GM23338 (cell line): ENCODE data around the gene VSTM2B. TPM values are rescaled to one million over a fixed set of nuclear protein-coding genes. Genes with fewer than 3 reads are reported as not detected.

Experiments
- ATAC-seq: fragments of 200-7000 bp; cut with Tn5 transposase; 3 replicates; pipeline ENCODE4 v1.9.1; 2020
- DNase-seq: peaks from one replicate; pipeline ENCODE4 v3.0.0-alpha.2; 2015; ENCODE audit warnings: low spot score
- H2AFZ ChIP-seq: fragments of 200-600 bp; sonication (generic); 2 replicates; pipeline ENCODE4 v1.8.0; 2016; ENCODE audit warnings: antibody characterized with exemption, mild to moderate bottlenecking, moderate library complexity
- H3F3A ChIP-seq: fragments of 200-600 bp; sonication (generic); replicated peaks from 2 replicates; pipeline ENCODE4 v1.8.0; 2017; ENCODE audit warnings: antibody characterized with exemption, mixed run types, low read depth
- H3K27ac ChIP-seq: fragments of 200-600 bp; sonication (generic); 2 replicates; pipeline ENCODE4 v1.6.1; 2016; ENCODE audit warnings: low read depth
- H3K27me3 ChIP-seq: fragments of 200-600 bp; sonication (generic); 2 replicates; pipeline ENCODE4 v1.8.0; 2016; ENCODE audit warnings: mild to moderate bottlenecking, mixed run types, moderate library complexity; ENCODE audit not compliant: insufficient read depth
- H3K36me3 ChIP-seq: fragments of 200-600 bp; sonication (generic); 2 replicates; pipeline ENCODE4 v1.8.0; 2016; ENCODE audit warnings: mild to moderate bottlenecking; ENCODE audit not compliant: insufficient read depth
- H3K4me1 ChIP-seq: fragments of 200-600 bp; sonication (generic); 2 replicates; pipeline ENCODE4 v1.8.0; 2016; ENCODE audit warnings: mild to moderate bottlenecking, moderate library complexity; ENCODE audit not compliant: insufficient read depth
- H3K4me2 ChIP-seq: fragments of 200-600 bp; sonication (generic); 2 replicates; pipeline ENCODE4 v1.7.1; 2017; ENCODE audit warnings: mixed run types
- H3K4me3 ChIP-seq: fragments of 200-600 bp; sonication (generic); 2 replicates; pipeline ENCODE4 v1.6.1; 2016; ENCODE audit warnings: mixed run types
- H3K79me2 ChIP-seq: fragments of 200-600 bp; sonication (generic); replicated peaks from 2 replicates; pipeline ENCODE4 v1.8.0; 2017; ENCODE audit warnings: mild to moderate bottlenecking; ENCODE audit not compliant: insufficient read depth
- H3K9me2 ChIP-seq: fragments of 200-600 bp; sonication (generic); 2 replicates; pipeline ENCODE4 v1.8.0; 2017; ENCODE audit not compliant: insufficient read depth
- H4K20me1 ChIP-seq: fragments of 200-600 bp; sonication (generic); replicated peaks from 2 replicates; pipeline ENCODE4 v1.8.0; 2017; ENCODE audit warnings: mild to moderate bottlenecking; ENCODE audit not compliant: insufficient read depth
- H3K27ac Mint-ChIP-seq: 2 replicates; pipeline ENCODE4 v1.8.0; 2020; ENCODE audit warnings: inconsistent platforms, mild to moderate bottlenecking, moderate library complexity, mixed read lengths
- H3K27me3 Mint-ChIP-seq: 3 replicates; pipeline ENCODE4 v1.8.0; 2022; ENCODE audit warnings: low read depth, mild to moderate bottlenecking, moderate library complexity, mixed read lengths, inconsistent platforms; ENCODE audit not compliant: insufficient read depth, poor library complexity
- H3K36me3 Mint-ChIP-seq: 3 replicates; pipeline ENCODE4 v1.8.0; 2021; ENCODE audit warnings: low read depth, mild to moderate bottlenecking, inconsistent platforms, moderate library complexity, mixed read lengths
- H3K4me1 Mint-ChIP-seq: 3 replicates; pipeline ENCODE4 v1.8.0; 2020; ENCODE audit warnings: mild to moderate bottlenecking, inconsistent platforms, mixed read lengths
- H3K4me3 Mint-ChIP-seq: 3 replicates; pipeline ENCODE4 v1.8.0; 2021; ENCODE audit warnings: moderate library complexity, mild to moderate bottlenecking, inconsistent platforms, mixed read lengths
- H3K9me3 Mint-ChIP-seq: 3 replicates; pipeline ENCODE4 v1.8.0; 2020; ENCODE audit warnings: moderate library complexity, mild to moderate bottlenecking, inconsistent platforms, mixed read lengths
- EZH2 ChIP-seq: fragments of 200-600 bp; sonication (generic); IDR thresholded peaks from one replicate; pipeline ENCODE4 v1.8.0; 2017; ENCODE audit warnings: antibody characterized with exemption, mild to moderate bottlenecking, low read depth; ENCODE audit not compliant: unreplicated experiment
- STAT1 ChIP-seq: IDR thresholded peaks from one replicate; pipeline ENCODE4 v1.6.1; 2016; ENCODE audit warnings: antibody characterized with exemption; ENCODE audit not compliant: unreplicated experiment
- ZNF331 ChIP-seq: fragments of 250-450 bp; sonication (Bioruptor Pico); IDR thresholded peaks from 2 replicates; pipeline ENCODE4 v1.5.0; 2020; ENCODE audit warnings: low read depth, mild to moderate bottlenecking, moderate library complexity
- polyA plus RNA-seq: library from polyadenylated mRNA; unstranded; fragments of >200 nt; fragmentation: Nextera tagmentation; extraction: Ambion mirVana; gene quantifications from 2 replicates; pipeline ENCODE4 v1.2.1, GENCODE V29; 2016
- total RNA-seq: library from RNA; depleted of rRNA; stranded (reverse); fragments of >200 nt; shearing (Covaris generic); gene quantifications from 2 replicates; pipeline ENCODE4 v1.2.3, GENCODE V29; 2014
- TF ChIP-seq, protein P1 (sequence below): IDR thresholded peaks from 2 replicates; pipeline ENCODE4 v1.6.1; 2016; ENCODE audit warnings: antibody characterized with exemption
- TF ChIP-seq, protein P2 (sequence below), 2 experiments: fragments of 200-600 bp in 1 of 2; sonication (generic) in 1 of 2; conservative IDR thresholded peaks; 2 replicates each; pipeline versions ENCODE4 v1.5.1 to v1.6.1; 2016 to 2017; ENCODE audit warnings: antibody characterized with exemption in 2 of 2, low read depth in 2 of 2, mild to moderate bottlenecking in 2 of 2, moderate library complexity in 1 of 2

VSTM2B gene
- total and polyA plus RNA-seq, 2 experiments from 2014 or later: 1.2 to 1.8 TPM

DNA sequence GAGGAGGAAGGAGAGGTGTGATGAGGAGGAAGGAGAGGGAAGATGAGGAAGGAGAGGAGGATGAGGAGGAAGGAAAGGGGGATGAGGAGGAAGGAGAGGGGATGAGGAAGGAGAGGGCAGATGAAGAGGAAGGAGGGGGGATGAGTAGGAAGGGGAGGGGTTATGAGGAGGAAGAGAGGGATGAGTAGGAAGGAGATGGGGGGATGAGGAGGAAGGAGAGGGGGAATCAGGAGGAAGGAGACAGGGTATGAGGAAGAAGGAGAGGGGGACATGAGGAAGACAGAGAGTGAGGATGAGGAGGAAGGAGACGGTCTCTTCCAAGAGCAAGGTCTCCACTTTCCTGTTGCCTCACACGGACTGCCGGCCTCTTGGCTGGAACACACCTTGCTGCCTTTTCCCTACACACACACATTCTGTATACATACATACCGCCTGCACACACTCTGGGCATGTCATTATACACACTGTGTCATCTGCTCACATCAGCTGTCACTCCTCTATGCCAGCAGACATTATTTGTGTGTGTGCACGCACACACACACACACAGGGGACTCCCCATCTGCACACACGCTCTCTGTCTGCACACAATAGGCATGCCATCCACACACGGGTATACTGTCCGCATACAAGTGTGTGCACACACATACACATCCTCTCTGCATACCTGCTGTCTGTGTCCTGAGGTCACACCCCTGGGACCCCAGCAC lies 11.1 kb upstream of the VSTM2B start:
- no peaks in the 10 kb centered on the region for H3K9me2 ChIP-seq
- Mint-ChIP-seq H3K9me3 (no peaks in the 10 kb centered on the region; the same call in 1 of the 3 replicates), H3K27me3 (peaks cover 11% of the 10 kb centered on the region), H3K4me3 (no peak overlapping the region), H3K4me1 (peaks cover 2% of the 10 kb centered on the region; the same call in 1 of the 3 replicates), H3K36me3 (no peaks in the 10 kb centered on the region), H3K27ac (no peak overlapping the region)
- no peaks in the 10 kb centered on the region for H3F3A ChIP-seq
- H4K20me1 ChIP-seq: no peaks in the 10 kb centered on the region
- TF ChIP-seq EZH2: no peak
- no peak for TF ChIP-seq ZNF331 (CRISPR knock-in tag)
- TF ChIP-seq STAT1: no peak
- TF ChIP-seq, protein P1, sequence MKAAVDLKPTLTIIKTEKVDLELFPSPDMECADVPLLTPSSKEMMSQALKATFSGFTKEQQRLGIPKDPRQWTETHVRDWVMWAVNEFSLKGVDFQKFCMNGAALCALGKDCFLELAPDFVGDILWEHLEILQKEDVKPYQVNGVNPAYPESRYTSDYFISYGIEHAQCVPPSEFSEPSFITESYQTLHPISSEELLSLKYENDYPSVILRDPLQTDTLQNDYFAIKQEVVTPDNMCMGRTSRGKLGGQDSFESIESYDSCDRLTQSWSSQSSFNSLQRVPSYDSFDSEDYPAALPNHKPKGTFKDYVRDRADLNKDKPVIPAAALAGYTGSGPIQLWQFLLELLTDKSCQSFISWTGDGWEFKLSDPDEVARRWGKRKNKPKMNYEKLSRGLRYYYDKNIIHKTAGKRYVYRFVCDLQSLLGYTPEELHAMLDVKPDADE: no peak
- TF ChIP-seq, protein P2, sequence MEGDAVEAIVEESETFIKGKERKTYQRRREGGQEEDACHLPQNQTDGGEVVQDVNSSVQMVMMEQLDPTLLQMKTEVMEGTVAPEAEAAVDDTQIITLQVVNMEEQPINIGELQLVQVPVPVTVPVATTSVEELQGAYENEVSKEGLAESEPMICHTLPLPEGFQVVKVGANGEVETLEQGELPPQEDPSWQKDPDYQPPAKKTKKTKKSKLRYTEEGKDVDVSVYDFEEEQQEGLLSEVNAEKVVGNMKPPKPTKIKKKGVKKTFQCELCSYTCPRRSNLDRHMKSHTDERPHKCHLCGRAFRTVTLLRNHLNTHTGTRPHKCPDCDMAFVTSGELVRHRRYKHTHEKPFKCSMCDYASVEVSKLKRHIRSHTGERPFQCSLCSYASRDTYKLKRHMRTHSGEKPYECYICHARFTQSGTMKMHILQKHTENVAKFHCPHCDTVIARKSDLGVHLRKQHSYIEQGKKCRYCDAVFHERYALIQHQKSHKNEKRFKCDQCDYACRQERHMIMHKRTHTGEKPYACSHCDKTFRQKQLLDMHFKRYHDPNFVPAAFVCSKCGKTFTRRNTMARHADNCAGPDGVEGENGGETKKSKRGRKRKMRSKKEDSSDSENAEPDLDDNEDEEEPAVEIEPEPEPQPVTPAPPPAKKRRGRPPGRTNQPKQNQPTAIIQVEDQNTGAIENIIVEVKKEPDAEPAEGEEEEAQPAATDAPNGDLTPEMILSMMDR (conservative IDR thresholded peaks at IDR 0.05; ENCODE audit: low read depth in 2 of 2): no peak
- DNase-seq (no peak), ATAC-seq (no peak)
- no peak overlapping the region for H2AFZ ChIP-seq
- no peaks in the 10 kb centered on the region for H3K27me3 ChIP-seq
- H3K4me2 ChIP-seq: no peak overlapping the region
- H3K79me2 ChIP-seq: no peaks in the 10 kb centered on the region
- no peak overlapping the region for H3K27ac ChIP-seq
- H3K4me1 ChIP-seq: no peaks in the 10 kb centered on the region
- no peak overlapping the region for H3K4me3 ChIP-seq
- H3K36me3 ChIP-seq: no peaks in the 10 kb centered on the region

DNA sequence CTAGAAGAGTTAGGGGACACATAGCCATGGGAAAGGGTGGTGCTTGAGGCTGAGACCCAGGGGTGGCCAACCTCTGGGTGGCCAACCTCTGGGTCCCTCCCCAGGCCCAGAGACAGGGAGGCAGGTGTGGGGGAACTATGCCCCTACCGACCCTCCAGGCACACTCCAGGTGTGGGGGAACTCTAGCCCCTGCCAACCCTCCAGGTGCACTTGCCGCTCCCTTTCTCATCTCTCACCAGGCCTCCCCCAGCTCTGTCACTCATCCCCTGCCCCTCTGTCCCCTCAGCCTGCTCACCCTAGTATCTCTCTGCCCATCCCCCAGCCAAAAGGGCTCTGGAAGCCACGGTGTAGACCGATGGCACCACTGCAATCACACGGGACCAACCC lies 10.6 kb upstream of the VSTM2B start:
- no peak for DNase-seq
- Mint-ChIP-seq H3K27ac (no peak overlapping the region), H3K27me3 (peaks cover 11% of the 10 kb centered on the region), H3K9me3 (no peaks in the 10 kb centered on the region; the same call in 2 of the 3 replicates), H3K4me3 (no peak overlapping the region), H3K36me3 (no peaks in the 10 kb centered on the region), H3K4me1 (peaks cover 2% of the 10 kb centered on the region; the same call in 1 of the 3 replicates)
- no peak for ATAC-seq
- no peak overlapping the region for H3K4me3 ChIP-seq
- no peaks in the 10 kb centered on the region for H3K9me2 ChIP-seq
- no peaks in the 10 kb centered on the region for H3K4me1 ChIP-seq
- no peak overlapping the region for H2AFZ ChIP-seq
- TF ChIP-seq, protein P1: no peak
- no peaks in the 10 kb centered on the region for H3K36me3 ChIP-seq
- H3K4me2 ChIP-seq: no peak overlapping the region
- H3K27me3 ChIP-seq: no peaks in the 10 kb centered on the region
- no peaks in the 10 kb centered on the region for H4K20me1 ChIP-seq
- H3K27ac ChIP-seq: no peak overlapping the region
- H3K79me2 ChIP-seq: no peaks in the 10 kb centered on the region
- H3F3A ChIP-seq: no peaks in the 10 kb centered on the region
